HCEC 1CT (cell line): ENCODE measurements around the gene MICOS13.

Source experiments
- DNase-seq: peaks from one replicate; pipeline ENCODE4 v3.0.0-alpha.2; 2017

The MICOS13 gene

DNA sequence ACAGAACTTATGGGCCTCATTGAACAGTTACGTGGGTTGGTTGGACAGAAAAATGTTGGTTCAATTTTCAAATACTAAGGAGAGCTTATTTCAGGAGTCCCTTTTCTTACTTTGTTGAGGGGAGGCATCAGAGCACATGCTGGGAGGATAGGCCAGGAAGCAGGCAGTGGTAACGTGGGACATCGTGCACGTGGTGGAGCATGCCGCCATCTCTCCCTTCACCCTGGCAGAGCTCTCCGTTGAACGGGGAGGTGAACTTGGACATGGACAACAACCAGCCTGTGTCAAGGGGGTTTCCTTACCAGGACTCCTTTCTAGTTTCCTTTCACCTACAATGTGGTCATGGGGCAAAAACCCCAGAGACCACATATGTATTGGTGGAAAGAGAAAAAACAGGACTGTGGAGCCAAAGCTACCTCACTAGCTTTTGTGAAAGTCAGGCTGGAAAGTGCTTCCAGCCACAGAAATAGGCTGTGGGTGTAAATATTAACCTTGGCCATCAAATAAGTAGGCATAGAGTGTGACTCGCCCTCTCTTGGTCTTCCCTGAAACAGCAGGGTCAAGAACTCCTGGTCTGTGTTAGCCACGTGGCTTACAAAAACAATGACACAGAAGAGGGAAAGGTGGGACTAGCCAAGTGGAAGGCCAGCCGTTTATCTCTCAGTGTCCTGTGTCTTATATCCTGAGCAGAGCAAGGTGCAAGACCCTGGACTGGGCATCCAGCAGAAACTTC is 14.4 kb downstream of the MICOS13 start:
- DNase-seq, result peak; percentile 54

DNA sequence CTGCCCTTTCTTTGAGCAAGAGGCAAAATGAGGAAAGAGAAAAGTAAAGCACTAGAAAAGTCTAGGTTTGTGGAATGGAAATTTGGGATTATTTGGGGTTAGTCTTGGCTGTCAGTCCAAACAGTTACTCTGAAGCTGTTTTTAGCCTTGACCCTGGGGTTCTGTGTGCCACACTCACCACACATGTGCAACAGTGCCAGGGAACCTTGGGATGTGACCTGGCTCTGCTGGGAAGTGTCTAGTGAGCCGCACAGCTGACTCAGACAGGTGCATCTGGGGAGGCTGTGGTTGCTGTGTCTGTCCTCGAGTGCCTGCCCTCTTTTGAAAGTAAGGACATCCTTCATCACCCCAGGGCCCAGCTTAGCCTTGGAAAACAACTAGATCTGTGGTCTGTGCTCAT is 15.8 kb downstream of the MICOS13 start:
- DNase-seq, result no peak

DNA sequence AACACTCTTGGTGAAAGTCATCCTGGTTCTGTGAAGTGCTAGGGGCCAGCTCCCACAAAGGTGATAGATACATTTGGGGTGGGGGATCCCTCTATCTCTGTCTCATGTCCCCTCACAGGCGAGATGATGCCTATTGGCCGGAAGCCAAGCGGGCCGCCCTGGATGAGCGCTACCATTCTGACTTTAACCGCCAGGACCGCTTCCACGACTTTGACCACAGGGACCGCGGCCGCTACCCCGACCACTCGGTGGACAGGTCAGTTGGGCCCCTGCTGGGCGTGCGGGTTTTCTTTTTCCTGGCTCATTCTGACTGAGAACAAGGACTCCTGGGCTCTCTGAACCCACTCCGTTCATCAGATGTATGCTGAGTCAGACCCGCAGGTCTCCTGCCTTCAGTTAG is 16.4 kb downstream of the MICOS13 start:
- no peak for DNase-seq

DNA sequence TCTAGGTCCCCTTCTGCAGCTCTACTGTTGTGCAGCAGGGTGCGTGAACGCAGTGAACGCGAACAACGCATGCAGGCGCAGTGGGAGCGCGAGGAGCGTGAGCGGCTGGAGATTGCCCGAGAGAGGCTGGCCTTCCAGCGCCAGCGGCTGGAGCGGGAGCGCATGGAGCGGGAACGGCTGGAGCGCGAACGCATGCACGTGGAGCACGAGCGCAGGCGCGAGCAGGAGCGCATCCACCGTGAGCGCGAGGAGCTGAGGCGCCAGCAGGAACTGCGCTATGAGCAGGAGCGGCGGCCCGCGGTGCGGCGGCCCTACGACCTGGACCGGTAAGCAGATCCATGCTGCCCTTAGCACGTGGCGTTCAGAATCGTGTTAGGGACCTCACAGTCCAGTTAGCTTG is 18.8 kb downstream of the MICOS13 start:
- DNase-seq, result no peak

DNA sequence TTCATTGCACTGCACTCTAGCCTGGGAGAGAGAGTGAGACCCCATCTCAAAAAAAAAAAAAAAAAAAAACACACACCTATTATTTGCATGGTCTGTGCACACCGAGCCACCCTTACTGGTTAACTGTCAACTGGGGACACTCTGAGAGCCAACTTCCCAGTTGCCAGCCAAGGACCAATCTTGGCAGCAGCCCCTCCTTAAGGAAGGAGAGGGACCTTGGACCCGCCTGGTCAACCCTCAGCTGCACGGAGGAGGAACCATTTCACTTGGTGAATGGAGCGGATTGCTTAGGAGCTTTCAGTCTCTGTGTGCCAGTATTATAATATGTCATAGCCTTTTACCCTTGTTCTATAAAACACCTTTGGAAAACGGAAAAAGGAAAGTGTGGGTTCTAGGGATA is 24.9 kb downstream of the MICOS13 start:
- no peak for DNase-seq

DNA sequence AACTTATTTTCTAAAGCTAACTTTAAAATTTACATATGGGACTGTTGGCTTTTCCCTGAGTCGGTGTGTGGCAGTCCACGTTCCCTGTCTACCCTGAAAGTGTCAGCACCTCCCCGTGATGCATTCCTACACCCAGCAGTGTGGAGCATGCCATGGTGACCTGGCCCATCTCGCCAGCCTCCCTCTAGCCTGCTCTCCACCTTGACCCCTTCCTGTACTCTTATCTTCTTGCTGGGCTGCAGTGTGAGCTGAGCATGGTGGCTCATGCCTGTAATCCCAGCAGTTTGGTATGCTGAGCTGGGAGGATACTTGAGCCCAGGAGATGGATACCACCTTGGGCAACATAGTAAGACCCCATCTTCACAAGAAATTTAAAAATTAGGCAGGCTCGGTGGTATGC is 25.4 kb downstream of the MICOS13 start:
- no peak for DNase-seq

DNA sequence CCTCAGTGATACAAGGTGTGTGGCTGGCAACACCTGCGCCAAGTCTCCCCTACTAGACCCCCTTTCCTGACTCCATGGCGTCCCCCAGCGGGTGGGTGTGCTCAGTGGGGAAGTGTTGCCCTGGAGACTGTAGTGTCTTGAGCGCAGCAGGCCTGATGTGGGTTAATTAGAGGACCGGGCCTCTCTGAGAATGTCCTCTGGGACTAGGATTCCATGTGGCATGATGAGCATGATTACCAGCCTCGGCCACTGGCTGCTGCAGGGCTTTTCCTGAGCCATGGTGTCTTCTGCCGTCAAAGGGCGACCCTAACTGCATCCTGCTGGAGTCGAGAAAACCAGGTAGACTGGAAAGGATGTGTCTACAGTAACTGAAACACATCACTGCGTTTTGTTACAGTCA is 28.1 kb downstream of the MICOS13 start:
- DNase-seq, result no peak

DNA sequence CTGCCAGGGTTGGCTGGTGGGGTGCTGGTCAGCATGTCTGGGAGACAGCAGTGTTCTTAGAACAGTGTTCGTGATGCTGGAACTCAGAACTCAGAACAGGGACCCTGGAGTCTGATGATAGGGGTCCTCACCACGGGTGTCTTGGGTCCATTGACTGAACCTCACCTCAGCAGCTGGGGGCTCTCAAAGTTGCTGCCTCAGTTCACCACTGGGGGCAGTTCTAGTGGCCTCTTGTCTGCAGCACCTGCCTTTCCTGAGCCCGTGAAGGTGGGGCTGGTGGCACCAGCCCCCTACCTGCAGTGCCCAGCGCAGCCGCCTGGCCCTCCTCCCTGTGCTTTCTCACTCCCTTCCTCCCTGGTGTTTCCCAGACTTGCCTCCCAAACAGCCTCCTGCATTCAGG is 29.0 kb downstream of the MICOS13 start:
- DNase-seq, result no peak

DNA sequence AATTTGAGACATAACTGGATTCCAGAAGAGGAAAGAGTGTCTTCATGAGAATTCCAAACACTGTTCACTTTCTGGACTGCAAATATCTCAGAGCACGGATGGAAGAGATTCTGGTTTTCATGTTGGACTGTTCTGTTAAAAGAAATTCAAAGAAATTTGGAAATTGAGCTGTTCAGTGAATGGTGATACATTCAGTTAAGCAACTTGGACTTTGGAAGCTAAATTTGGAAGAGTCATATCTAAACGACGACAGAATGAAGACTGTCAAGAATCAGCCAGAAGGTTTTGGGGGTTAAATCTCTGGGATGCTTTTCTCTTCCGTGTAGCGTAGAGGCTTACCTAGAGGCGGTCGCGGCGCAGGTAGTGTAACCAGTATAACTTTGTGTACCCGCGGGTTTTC is 31.9 kb downstream of the MICOS13 start:
- no peak for DNase-seq

DNA sequence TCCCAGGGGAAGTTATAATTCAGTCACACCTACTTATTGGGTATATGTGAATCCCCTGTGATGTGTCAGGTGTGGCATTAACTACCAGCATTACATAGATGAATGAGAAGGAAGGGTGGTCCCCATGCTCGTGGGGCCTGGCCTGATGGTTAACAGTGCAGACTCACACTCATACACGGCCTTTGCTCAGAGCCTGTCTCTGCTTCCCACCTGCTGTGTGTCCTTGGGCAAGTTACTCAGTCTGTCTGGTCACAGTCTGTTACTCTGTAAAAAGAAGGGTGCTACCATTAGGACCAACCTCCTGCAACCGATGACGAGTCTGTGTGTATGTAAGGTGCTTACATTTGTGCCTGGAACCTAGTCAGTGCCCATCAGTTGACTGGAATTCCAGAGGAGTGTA is 33.6 kb downstream of the MICOS13 start:
- no peak for DNase-seq

DNA sequence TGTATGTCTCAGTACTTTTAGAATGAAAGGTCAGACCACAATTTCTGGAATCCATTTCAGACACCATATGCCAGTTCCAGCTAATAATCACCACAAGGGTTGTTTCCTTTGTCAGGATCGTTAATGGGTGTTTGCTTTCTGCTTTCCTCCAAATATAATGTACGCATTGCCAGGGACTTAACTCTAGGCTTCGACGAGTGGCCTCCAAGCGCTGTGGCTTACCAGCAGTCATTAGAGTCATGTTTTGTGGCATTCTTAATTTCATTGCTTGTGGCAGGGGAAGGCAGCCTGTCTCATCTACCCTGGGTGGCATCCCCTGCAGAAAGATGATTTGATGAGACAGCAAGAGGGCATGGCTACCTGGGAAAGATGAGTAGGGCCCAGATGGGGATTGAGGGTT is 34.9 kb downstream of the MICOS13 start:
- no peak for DNase-seq

DNA sequence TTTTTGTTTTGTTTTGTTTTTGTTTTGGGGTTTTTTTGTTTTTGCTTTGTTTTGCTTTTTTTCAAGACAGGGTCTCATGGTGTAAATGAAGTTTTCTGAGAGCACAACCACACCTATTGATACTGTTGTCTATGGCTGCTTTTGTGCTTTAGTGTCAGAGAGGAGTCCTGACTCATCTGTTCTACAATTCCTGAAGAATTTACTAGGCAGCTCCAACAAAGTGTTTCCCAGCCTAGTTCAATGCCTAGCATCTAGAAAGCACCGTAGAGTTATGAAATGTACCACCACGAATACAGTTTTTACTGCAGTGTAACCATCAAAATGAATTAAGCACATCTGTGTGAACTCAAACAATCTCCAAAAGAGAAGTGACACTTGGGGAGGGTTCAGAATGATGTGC is 36.3 kb downstream of the MICOS13 start:
- DNase-seq, result no peak

DNA sequence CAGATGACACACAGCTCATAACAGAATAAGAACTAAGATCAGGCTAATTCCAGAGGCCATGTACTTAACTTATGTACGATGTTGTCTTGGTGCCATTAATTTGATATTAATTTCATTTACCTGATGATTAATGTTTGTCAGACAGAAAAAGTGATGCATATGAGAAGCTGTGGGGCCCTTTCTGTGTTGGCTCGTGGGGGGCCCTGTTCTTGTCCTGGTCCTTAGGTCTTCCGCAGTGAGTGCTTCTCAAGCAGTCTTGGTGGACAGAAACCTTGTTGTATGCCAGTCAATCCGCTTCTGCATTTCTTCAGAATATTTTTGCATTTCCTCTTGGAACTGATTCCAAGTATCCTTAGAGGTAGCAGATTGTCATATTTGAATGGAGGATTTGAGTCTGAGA is 37.3 kb downstream of the MICOS13 start:
- DNase-seq, result no peak

DNA sequence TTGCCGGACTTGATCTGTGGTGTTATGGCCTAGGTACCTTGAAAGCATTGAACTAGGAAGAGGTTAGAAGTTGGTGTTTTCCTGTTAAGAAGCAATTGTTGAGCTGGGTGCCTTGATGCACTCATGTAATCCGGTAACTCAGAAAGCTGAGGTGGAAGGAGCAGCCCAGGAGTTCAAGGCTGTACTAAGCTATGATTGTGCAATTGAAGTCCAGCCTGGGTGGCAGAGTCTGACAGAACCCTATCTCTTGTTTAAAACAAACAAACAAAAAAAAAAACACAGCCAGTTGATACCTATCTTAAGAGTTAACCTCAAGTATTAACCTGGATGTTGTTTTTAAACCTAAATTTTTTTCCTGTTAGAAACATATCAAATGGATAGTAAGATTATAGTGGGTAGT is 38.1 kb downstream of the MICOS13 start:
- DNase-seq, result no peak

DNA sequence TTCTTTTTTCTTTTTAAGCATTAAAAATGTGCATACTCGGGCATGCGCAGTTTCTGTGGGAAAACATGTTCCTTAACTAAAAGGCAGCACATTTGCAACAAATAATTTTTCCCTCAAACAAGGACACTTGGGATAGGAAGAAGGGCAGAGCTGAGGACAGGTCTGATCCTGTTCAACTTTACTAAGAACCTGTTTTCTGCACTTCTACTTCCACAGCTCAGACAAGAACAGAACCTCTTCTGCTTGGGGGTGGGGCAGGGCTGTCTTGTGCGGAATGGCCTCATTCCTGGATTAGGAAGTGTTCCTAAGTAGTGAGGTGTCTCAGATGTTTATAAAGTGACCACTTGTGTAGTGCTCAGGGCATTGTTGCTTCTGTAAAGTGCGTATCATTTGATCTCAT is 39.1 kb downstream of the MICOS13 start:
- no peak for DNase-seq

DNA sequence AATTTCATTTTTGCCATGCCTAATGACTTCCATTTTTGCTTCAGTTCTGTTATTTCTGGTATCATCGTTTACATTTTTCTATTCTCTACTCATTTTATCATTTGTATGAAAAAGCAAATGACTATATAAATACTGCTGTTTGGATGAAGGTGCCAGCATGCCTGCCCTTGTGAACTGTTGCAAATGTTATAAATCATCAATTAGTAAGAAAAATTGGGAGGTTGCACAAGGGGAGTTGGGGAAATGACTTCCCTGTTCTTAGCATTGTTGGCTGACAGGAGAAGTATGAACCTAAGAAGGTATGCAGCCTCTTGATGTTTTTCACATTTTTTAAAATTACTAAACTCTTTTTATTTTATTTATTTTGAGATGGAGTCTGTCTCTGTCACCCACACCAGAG is 42.3 kb downstream of the MICOS13 start:
- DNase-seq, result no peak

DNA sequence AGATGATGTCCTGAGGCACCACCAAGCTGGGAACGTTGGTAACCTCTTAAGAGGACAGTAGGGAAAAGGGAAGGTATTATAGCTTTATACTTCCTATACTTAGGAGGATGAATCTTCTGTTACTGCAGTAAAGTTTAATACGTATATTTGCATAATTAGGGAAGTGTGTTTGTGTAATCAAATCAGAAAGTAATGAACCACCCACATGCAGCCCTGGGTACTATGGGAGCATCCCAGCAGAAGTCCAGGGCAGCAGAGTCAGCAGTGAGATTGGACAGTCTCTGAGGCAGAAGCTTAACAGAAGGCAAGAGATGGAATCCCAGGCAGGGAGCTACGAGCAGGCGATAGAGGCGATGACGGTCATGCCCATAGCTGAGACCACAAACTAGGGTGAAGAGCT is 44.9 kb downstream of the MICOS13 start:
- no peak for DNase-seq

DNA sequence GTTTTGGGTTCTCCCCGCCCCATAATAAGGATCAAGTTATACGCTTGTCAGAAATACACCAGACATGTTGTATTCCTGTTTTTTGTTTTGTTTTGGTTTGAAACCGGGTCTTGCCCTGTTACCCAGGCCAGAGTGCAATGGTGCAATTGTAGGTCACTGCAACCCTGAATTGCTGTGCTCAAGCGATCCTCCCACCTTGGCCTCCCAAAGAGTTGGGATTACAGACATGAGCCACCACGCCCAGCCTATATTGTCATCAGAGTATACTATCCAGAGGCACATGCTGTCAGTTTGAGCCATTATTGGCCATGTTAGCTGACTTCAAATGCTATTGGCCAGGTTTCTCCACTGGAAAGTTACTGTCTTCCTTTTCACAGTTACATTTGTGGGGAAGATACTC is 47.7 kb downstream of the MICOS13 start:
- no peak for DNase-seq

DNA sequence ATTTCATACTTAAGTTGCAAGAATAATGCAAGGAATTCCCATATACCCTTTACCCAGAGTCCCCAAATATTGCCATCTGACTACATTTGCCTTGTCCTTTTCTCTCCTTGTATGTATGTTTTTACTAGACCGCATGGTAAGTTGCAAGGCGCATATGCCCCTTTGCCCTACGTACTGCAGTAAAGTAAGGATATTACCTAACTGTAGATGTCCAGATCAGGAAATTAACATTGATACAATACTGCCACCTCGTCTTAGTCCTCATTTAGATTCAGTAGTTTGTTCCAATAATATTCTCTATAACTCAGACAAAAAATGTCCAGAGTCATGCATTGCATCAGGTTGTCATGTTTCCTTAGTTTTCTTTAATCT is 48.1 kb downstream of the MICOS13 start:
- no peak for DNase-seq

DNA sequence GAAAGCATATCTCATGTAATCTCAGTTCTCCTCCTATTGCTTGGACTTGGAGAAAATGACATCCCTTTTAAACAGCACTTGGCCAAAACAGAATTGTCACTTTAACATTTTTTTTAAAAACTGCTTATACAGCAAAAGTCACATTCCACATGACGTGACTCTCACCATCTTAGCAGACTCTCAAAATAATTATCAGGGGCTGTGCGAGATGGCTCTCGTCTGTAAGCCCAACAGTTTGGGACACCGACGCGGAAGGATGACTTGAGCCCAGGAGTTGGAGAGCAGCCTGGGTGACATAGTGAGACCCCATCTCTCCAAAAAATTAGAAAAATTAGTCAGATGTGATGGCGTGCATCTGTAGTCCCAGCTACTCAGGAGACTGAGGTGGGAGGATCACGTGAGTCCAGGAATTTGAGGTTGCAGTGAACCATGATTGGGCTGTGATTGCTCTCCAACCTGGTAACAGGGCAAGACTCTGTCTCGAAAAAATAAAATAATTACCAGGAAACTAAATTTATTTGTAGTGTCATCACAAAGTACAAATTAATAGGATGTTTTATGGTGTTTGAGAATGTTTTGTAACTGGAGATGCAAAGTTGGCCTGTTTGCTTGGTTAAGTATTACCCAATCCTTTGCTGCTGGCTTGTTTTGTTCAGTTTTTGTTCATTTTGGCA is 48.6 kb downstream of the MICOS13 start:
- DNase-seq, result no peak

DNA sequence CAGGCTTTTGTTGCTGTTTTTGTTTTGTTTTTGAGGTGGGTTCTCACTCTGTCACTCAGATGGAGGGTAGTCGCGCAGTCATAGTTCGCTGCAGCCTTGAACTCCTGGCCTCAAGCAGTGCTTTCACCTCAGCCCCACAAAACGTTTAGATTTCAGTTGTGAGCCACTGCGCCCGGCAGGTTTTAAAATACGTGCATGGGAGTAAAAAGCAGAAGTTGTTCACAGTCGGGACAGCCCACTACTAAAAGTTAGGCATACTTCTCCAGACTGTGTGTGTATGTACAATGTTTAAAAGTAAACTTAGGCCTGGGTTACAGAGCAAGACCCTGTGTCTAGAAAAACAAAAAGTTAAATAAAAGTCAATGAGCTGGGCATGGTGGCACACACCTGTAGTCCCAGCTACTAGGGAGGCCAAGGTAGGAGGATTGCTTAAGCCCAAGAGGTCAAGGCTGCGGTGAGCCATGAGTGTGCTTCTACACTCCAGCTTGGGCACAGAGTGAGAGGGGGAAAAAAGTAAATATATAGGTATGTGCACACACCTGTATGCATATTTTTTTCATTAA is 51.3 kb downstream of the MICOS13 start:
- DNase-seq, result no peak

DNA sequence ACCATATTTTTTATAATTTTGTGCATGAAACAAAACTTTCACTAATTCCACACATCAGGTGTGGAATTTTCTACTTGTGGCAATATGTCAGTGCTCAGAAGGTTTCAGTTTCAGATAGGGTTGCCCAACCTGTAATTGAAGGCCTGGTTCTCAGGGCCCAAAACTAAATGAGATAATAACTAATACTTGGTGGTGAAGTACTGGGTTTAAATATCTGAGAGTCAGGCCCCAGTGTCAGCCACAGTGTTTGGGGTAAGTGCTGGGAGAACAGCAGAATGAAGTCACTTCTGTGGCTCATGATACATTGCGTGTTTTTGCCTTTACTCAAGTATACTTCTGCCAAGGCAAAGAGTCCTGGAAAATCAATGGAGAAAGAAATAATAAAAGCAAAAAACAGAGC is 51.9 kb downstream of the MICOS13 start:
- no peak for DNase-seq
